Fibroblast of the aortic adventitia (primary cell): Measurements from ENCODE around the gene SSH2. TPM values are rescaled to one million over a fixed set of nuclear protein-coding genes. Genes with fewer than 3 reads are reported as not detected.
"Not testable (repeated sequence)": the region's sequence is repeated elsewhere in the genome, so short reads cannot be mapped to it uniquely, and the experiment has no call there.

Source experiments
- DNase-seq: peaks from one replicate; pipeline ENCODE4 v3.0.0-alpha.2; 2010; ENCODE audit warnings: low read depth
- H3K4me3 ChIP-seq: 2 replicates; pipeline ENCODE4 v1.5.1; 2011; ENCODE audit warnings: low read depth, mild to moderate bottlenecking, control low read depth, low read length, moderate library complexity
- total RNA-seq: library from RNA; depleted of rRNA; stranded (reverse); fragments of >200 nt; gene quantifications from 2 replicates; pipeline ENCODE4 v1.2.3, GENCODE V29; 2012; ENCODE audit warnings: low replicate concordance
- TF ChIP-seq, protein P1 (sequence below): IDR thresholded peaks from 2 replicates; pipeline ENCODE4 v1.5.1; 2011; ENCODE audit warnings: mild to moderate bottlenecking, low read length, control low read depth, inconsistent platforms; ENCODE audit not compliant: insufficient read depth

Gene SSH2
- total RNA-seq, 1 donor, result 21.1 TPM

DNA sequence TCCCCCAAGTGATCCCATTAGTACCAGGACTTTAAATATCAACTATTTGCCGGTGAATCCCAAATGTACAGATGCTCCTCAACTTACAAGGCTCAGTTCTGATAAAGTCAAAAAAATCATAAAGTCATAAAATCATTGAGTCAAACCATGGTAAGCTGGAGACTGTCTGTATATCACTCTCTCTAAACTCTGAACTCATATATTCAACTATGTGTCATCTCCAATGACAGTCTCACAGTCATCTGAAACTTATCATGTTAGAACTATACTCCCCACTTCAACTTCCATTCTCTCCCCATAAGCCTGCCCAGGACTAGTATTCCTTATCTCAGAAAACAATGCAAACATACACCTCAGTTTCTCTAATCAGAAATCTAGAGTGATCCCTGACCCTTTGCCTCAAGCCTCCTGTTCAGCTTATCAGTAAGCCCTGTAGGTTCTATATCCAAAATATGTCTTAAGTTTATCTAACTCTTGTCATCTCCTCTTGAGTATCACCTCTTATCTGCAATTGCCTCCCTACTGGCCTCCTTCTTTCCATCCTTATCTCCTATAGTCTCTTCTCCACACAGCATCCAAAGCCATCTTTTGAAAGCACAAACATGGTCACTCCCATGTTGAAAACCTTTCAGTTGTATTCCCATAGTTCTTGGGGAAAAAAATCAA is 55.0 kb downstream of the SSH2 start:
- TF ChIP-seq, protein P1, sequence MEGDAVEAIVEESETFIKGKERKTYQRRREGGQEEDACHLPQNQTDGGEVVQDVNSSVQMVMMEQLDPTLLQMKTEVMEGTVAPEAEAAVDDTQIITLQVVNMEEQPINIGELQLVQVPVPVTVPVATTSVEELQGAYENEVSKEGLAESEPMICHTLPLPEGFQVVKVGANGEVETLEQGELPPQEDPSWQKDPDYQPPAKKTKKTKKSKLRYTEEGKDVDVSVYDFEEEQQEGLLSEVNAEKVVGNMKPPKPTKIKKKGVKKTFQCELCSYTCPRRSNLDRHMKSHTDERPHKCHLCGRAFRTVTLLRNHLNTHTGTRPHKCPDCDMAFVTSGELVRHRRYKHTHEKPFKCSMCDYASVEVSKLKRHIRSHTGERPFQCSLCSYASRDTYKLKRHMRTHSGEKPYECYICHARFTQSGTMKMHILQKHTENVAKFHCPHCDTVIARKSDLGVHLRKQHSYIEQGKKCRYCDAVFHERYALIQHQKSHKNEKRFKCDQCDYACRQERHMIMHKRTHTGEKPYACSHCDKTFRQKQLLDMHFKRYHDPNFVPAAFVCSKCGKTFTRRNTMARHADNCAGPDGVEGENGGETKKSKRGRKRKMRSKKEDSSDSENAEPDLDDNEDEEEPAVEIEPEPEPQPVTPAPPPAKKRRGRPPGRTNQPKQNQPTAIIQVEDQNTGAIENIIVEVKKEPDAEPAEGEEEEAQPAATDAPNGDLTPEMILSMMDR, result no peak

DNA sequence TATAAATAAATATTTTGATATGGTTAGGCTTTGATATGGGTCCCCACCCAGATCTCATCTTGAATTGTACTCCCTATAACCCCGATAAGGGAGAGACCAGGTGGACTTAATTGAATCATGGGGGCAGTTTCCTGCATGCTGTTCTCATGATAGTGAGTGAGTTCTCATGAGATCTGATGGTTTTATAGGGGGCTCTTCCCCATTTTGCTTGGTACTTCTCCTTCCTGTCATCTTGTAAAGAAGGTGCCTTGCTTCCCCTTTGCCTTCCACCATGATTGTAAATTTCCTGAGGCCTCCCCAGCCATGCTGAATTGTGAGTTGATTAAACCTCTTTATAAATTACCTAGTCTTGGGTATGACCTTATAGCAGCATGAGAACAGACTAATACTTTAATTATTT is 55.7 kb downstream of the SSH2 start:
- DNase-seq, result not testable (repeated sequence)

More for the DNA sequence above, 55.0 kb downstream of the SSH2 start:
- no peak for DNase-seq
- H3K4me3 ChIP-seq, result no peak overlapping the region

DNA sequence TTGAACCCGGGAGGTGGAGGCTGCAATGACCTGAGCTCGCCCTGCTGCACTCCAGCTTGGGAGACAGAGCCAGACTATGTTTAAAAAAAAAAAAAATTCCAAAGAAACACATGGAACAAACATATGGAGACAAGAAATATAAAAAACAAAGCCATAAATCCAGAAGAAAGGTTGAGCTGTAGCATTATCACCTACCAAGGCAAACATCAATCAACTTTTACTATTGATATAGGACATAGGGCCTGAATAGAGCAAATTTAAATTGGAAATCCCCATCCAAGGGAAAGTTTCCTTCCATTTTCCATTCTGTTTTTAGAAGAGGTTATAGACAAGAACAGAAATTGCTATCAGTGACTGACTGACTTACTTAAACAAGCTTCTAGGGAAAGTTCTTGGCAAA is 56.6 kb downstream of the SSH2 start:
- TF ChIP-seq, protein P1, result no peak
- no peak overlapping the region for H3K4me3 ChIP-seq
- DNase-seq, result no peak

More for the DNA sequence above, 55.7 kb downstream of the SSH2 start:
- H3K4me3 ChIP-seq, result not testable (repeated sequence)

DNA sequence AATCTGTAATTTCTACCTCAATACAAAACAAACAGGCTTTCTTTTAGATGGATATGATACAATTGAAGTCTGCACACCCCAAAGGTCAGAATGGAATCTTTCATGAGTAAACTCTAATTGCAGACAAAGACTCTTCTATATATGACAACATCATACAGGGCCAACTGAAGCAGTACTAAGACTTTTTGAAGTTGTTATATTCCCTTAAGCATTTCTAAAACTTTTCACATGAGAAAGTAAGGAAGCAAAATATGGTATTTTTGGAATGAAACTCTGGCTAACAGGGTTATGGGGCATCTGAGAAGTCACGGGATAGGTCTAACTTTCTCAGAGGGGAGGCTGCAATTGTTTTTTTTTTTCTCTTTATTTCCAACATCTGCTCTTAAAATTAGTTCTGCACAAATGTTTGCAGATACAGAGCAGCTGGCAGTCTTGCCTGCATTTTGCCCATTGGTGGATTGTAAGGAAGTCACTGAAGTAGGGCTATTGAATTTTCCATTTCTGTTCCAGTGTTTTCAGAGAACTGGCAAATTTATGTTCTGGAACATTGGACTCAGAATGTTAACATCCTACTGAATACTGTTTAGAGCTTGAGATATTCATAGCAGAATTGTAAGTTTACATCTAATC is 59.1 kb downstream of the SSH2 start:
- DNase-seq, result peak; percentile 5

DNA sequence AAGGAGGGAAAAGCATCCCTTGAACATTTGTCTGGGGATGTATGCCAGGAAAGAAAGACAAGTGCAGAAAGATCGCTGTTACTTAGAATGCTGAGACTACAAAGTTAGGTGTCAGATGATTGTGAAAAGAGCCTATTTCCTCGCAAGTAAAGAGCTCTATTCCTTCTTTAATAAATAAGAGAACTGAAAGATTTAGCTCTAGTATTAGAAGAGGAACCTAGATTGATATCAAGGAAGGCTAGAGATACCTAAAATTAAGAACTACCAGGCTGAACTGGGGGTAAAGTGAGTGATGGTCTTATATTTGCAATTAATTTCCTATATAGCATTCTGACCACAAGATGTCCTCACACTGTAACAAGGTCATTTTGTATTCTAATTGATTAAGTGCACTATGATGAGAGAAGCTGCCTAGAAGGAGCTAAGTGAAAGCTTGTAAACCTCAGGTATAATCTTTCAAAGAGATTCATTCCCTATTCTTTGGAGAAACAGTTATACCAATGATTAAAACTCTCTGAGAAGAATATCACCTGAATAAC is 62.3 kb downstream of the SSH2 start:
- TF ChIP-seq, protein P1, result peak; percentile 17
- peak; percentile 21 for DNase-seq
- H3K4me3 ChIP-seq, result no peak overlapping the region

More for the DNA sequence above, 59.1 kb downstream of the SSH2 start:
- TF ChIP-seq, protein P1, result no peak
- H3K4me3 ChIP-seq, result no peak overlapping the region

DNA sequence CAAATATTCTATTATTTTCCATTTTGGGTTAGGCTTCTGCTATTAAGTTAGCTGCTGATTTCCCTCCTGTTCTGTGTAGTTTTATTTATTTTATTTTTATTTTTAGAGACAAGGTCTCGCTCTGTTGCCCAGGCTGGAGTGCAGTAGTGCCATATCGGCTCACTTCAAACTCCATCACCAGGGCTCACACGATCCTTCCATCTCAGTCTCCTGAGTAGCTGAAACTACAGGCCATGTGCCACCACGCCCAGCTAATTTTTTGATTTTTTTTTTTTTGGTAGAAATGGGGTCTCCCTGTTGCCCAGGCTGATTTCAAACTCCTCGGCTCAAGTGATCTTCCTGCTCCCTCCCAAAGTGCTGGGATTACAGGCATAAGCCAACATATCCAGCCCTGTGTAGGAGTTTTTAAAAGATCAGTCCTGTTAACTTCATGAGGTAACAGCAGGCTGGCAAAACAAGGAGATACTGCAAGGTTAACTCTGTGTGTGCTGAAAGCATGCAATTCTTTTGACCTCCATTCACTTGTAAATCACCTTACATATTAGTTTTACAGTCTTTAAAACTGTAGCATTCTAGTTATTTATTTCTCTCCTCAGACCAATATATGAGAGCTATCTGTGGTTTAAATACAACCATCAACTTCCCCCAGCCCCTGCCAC is 63.2 kb downstream of the SSH2 start:
- H3K4me3 ChIP-seq, result no peak overlapping the region
- no peak for DNase-seq
- TF ChIP-seq, protein P1, result no peak

DNA sequence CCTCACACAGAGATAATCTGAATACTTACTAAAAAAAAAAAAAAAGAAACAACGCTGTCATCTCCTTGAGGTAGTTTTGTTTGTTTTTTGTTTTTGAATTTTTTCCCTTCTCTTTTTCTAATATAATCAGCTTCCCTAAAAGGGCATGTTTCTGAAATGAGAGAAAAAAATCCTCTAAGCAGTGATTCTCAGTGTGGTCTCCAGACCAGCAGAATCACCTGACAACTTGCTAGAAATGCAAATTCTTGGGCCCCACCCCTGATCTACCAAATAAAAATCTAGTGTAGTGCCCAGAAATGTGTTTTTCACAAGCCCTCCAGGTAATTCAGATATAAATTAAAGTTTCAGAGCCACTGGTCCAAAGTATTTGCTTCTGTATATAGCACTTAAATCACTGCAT is 65.4 kb downstream of the SSH2 start:
- DNase-seq, result no peak
- H3K4me3 ChIP-seq, result no peak overlapping the region
- TF ChIP-seq, protein P1, result no peak

DNA sequence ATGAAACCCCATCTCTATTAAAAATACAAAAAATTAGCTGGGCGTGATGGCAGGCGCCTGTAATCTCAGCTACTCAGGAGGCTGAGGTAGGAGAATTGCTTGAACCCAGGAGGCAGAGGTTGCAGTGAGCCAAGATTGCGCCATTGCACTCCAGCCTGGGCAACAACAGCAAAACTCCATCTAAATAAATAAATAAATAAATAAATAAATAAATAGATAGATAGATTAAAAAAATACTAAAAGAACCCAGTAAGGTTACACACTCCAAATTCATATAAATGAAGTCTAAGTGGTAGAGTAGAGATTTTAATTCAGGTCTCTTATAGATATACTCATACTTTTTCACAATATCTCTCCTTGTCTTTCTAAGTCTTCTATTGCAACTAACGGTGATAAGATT is 65.9 kb downstream of the SSH2 start:
- not testable (repeated sequence) for H3K4me3 ChIP-seq

More for the DNA sequence above, 65.9 kb downstream of the SSH2 start:
- not testable (repeated sequence) for DNase-seq
